DOHH2 (cell line): ENCODE measurements around the gene ZNF436.

ENCODE experiments used
- H3F3A ChIP-seq: fragments of 200-600 bp; sonication (generic), shearing (Covaris generic); 2 replicates; pipeline ENCODE4 v1.6.0; 2016; ENCODE audit warnings: antibody characterized with exemption, mild to moderate bottlenecking; ENCODE audit not compliant: control insufficient read depth, insufficient read depth
- H3K27ac ChIP-seq: fragments of 200-600 bp; sonication (generic); 2 replicates; pipeline ENCODE4 v1.5.1; 2014; ENCODE audit warnings: low read depth, mild to moderate bottlenecking, low read length, moderate library complexity
- H3K27me3 ChIP-seq: fragments of 200-600 bp; sonication (generic); 2 replicates; pipeline ENCODE4 v1.6.1; 2014; ENCODE audit warnings: mild to moderate bottlenecking, low read length, mixed read lengths; ENCODE audit not compliant: control insufficient read depth
- H3K36me3 ChIP-seq: fragments of 200-600 bp; sonication (generic); 2 replicates; pipeline ENCODE4 v1.6.1; 2014; ENCODE audit warnings: mild to moderate bottlenecking, low read length, moderate library complexity, mixed read lengths; ENCODE audit not compliant: control insufficient read depth
- H3K4me1 ChIP-seq: fragments of 200-600 bp; sonication (generic); 2 replicates; pipeline ENCODE4 v1.6.1; 2014; ENCODE audit warnings: mild to moderate bottlenecking, low read length, mixed read lengths; ENCODE audit not compliant: control insufficient read depth
- H3K4me2 ChIP-seq: fragments of 200-600 bp; sonication (generic); 2 replicates; pipeline ENCODE4 v1.6.0; 2014; ENCODE audit warnings: mild to moderate bottlenecking, low read length, moderate library complexity
- H3K4me3 ChIP-seq: fragments of 200-600 bp; sonication (generic); 2 replicates; pipeline ENCODE4 v1.5.1; 2014; ENCODE audit warnings: mild to moderate bottlenecking, low read length, mixed read lengths
- H3K79me2 ChIP-seq: fragments of 200-600 bp; sonication (generic); 2 replicates; pipeline ENCODE4 v1.6.1; 2014; ENCODE audit warnings: mild to moderate bottlenecking, low read length, mixed read lengths; ENCODE audit not compliant: control insufficient read depth
- H3K9me2 ChIP-seq: fragments of 200-600 bp; sonication (generic); replicated peaks from 2 replicates; pipeline ENCODE4 v1.6.1; 2014; ENCODE audit warnings: mild to moderate bottlenecking, low read length, mixed read lengths; ENCODE audit not compliant: control insufficient read depth
- H3K9me3 ChIP-seq: fragments of 200-600 bp; sonication (generic); 2 replicates; pipeline ENCODE4 v1.6.1; 2014; ENCODE audit warnings: antibody characterized with exemption, low read length, mixed read lengths; ENCODE audit not compliant: control insufficient read depth, insufficient read depth
- H4K20me1 ChIP-seq: fragments of 200-600 bp; sonication (generic); 2 replicates; pipeline ENCODE4 v1.6.0; 2014; ENCODE audit warnings: low read depth, mild to moderate bottlenecking, antibody characterized with exemption, low read length, moderate library complexity; ENCODE audit not compliant: control insufficient read depth, insufficient read depth
- EZH2phosphoT487 ChIP-seq: fragments of 200-600 bp; sonication (generic); IDR thresholded peaks from 2 replicates; pipeline ENCODE4 v1.6.1; 2017; ENCODE audit warnings: borderline replicate concordance, mild to moderate bottlenecking, antibody characterized with exemption, low read length, moderate library complexity, mixed read lengths
- TF ChIP-seq, protein P1 (sequence below): fragments of 200-600 bp; sonication (generic); IDR thresholded peaks from one replicate; pipeline ENCODE4 v1.5.1; 2014; ENCODE audit warnings: antibody characterized with exemption, mild to moderate bottlenecking, low read depth, low read length; ENCODE audit not compliant: poor library complexity, severe bottlenecking

Gene ZNF436

DNA sequence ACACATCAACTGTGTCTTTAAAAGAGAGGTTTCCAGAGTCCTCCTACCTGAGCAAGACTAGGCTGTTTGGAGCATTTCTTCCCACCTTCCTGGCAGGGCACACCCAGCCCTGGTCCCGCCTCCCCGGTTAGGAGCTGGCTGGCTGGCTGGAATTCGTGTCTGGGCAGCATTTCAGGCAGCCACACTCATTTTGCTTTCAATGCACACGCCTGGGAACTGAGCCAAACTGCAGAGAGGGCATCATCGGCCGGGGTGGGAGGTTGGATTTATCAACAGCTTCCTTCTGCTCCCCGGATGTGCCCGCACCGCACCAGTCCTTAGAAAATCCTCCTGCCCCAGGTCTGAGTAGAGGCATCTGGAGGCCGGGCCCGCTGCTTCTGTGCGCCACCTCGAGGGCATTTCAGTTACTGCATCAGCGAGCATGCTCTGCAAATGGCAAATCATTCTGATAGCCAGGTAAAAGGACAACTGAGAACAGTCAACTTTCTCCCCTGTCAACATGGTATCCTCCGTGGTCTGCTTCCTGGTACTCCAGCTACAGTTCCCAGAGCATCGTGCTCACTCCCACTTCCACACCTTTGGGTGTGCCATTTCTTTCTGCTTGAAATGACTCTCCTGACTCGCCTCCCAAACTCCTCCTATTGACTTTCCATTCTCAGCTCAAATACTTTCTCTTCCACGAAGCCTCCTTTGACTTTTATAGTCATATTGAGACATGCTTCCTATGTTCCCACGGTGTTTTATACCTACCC is 34.3 kb upstream of the ZNF436 start:
- Histone ChIP-seq H3K36me3 (no peaks in the 10 kb centered on the region), H3F3A (no peaks in the 10 kb centered on the region), H3K27me3 (peaks cover 5% of the 10 kb centered on the region; the same call in 1 of the 2 replicates), H3K9me3 (no peaks in the 10 kb centered on the region), H3K4me1 (peaks cover 7% of the 10 kb centered on the region), H3K9me2 (no peaks in the 10 kb centered on the region), H3K4me2 (peak overlapping the region; percentile 57), H4K20me1 (no peaks in the 10 kb centered on the region), H3K79me2 (no peaks in the 10 kb centered on the region), H3K4me3 (peak overlapping the region; percentile 19), H3K27ac (no peak overlapping the region)
- TF ChIP-seq, protein P1, sequence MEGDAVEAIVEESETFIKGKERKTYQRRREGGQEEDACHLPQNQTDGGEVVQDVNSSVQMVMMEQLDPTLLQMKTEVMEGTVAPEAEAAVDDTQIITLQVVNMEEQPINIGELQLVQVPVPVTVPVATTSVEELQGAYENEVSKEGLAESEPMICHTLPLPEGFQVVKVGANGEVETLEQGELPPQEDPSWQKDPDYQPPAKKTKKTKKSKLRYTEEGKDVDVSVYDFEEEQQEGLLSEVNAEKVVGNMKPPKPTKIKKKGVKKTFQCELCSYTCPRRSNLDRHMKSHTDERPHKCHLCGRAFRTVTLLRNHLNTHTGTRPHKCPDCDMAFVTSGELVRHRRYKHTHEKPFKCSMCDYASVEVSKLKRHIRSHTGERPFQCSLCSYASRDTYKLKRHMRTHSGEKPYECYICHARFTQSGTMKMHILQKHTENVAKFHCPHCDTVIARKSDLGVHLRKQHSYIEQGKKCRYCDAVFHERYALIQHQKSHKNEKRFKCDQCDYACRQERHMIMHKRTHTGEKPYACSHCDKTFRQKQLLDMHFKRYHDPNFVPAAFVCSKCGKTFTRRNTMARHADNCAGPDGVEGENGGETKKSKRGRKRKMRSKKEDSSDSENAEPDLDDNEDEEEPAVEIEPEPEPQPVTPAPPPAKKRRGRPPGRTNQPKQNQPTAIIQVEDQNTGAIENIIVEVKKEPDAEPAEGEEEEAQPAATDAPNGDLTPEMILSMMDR, result peak; percentile 97
- no peak for TF ChIP-seq EZH2phosphoT487

DNA sequence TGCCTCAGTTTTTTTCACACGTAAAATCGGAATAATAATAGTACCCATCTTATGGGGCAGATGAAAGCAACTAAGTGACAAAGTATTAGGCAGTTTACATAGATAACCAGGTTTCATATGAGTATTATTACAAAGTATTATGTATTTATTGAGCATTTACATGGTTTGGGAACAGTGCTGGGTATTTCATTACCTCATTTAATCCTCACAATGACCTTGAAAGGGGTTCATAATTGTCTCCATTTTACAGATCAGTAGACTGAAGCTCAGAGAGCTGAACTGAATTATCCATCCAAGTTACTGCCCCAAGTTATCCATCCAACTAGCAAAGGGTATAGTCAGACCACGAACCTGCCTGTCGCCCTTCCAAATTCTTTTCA is 33.7 kb upstream of the ZNF436 start:
- Histone ChIP-seq H3K9me3 (no peaks in the 10 kb centered on the region), H4K20me1 (no peaks in the 10 kb centered on the region), H3K27me3 (peaks cover 5% of the 10 kb centered on the region; the same call in 1 of the 2 replicates), H3K4me2 (peak overlapping the region; percentile 57; the same call in 1 of the 2 replicates), H3K4me1 (peaks cover 7% of the 10 kb centered on the region), H3K79me2 (no peaks in the 10 kb centered on the region), H3F3A (no peaks in the 10 kb centered on the region), H3K36me3 (no peaks in the 10 kb centered on the region), H3K4me3 (no peak overlapping the region), H3K27ac (no peak overlapping the region), H3K9me2 (no peaks in the 10 kb centered on the region)
- TF ChIP-seq, protein P1, result no peak
- TF ChIP-seq EZH2phosphoT487, result no peak

DNA sequence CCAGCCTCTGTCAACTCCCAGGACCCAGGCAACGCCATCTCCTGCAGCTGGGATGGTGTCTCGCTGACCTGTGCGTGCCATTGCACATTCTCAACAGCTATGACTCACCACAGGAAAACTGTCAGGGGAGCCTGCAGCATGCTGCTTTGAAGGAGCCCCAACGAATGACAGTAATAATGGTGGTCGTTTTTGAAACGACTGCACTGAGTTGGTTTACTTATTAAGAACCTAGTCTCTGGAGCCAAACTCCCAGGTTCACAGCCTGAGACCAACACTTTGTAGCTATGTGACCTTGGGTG is 33.4 kb upstream of the ZNF436 start:
- H3K9me2 ChIP-seq, result no peaks in the 10 kb centered on the region
- TF ChIP-seq EZH2phosphoT487, result no peak
- TF ChIP-seq, protein P1, result no peak
- peaks cover 7% of the 10 kb centered on the region for H3K4me1 ChIP-seq
- no peaks in the 10 kb centered on the region for H4K20me1 ChIP-seq
- no peaks in the 10 kb centered on the region for H3K79me2 ChIP-seq
- H3K27ac ChIP-seq, result no peak overlapping the region
- no peaks in the 10 kb centered on the region for H3K9me3 ChIP-seq
- H3K4me2 ChIP-seq, result no peak overlapping the region
- H3K27me3 ChIP-seq, result peaks cover 5% of the 10 kb centered on the region
- H3K4me3 ChIP-seq, result no peak overlapping the region
- H3K36me3 ChIP-seq, result no peaks in the 10 kb centered on the region
- no peaks in the 10 kb centered on the region for H3F3A ChIP-seq
